Keratinocyte (primary cell): ENCODE measurements around the gene RIPK3. TPM values are rescaled to one million over a fixed set of nuclear protein-coding genes. Genes with fewer than 3 reads are reported as not detected.

Experiments
- DNase-seq: peaks from one replicate; pipeline ENCODE4 v3.0.0-alpha.2; 2011; ENCODE audit warnings: low read depth, missing footprints, low spot score
- FAIRE-seq: peaks from 2 replicates; lab custom pipeline; 2011; peaks lifted over from hg19 to GRCh38; lab: Jason Lieb, UNC
- H2AFZ ChIP-seq: 2 replicates; pipeline ENCODE4 v1.6.0; 2012; ENCODE audit warnings: low read length, control low read depth, inconsistent platforms; ENCODE audit not compliant: control insufficient read depth
- H3K27ac ChIP-seq: 2 replicates; pipeline ENCODE4 v1.5.1; 2011; ENCODE audit warnings: low read length; ENCODE audit not compliant: control insufficient read depth, insufficient read depth
- H3K27me3 ChIP-seq: 3 replicates; pipeline ENCODE4 v1.6.0; 2011; ENCODE audit warnings: low read length; ENCODE audit not compliant: control insufficient read depth, insufficient read depth; ENCODE audit errors: extremely low read depth
- H3K36me3 ChIP-seq, 2 experiments: 2 replicates in 1 of 2; 3 replicates in 1 of 2; pipeline ENCODE4 v1.5.1; 2011; ENCODE audit warnings: low read length in 2 of 2, mild to moderate bottlenecking in 1 of 2; ENCODE audit not compliant: control insufficient read depth in 2 of 2, insufficient read depth in 2 of 2; ENCODE audit errors: extremely low read depth in 1 of 2
- H3K4me1 ChIP-seq: 3 replicates; pipeline ENCODE4 v1.5.1; 2011; ENCODE audit warnings: low read length; ENCODE audit not compliant: control insufficient read depth, insufficient read depth; ENCODE audit errors: extremely low read depth
- H3K4me2 ChIP-seq: 3 replicates; pipeline ENCODE4 v1.6.0; 2011; ENCODE audit warnings: low read depth, low read length; ENCODE audit not compliant: control insufficient read depth, insufficient read depth; ENCODE audit errors: extremely low read depth
- H3K4me3 ChIP-seq, 3 experiments: fragments of 200-600 bp in 1 of 3; sonication (generic) in 1 of 3; 2 replicates in 2 of 3; 3 replicates in 1 of 3; pipeline ENCODE4 v1.5.1; 2011 to 2016; ENCODE audit warnings: low read length in 3 of 3, mild to moderate bottlenecking in 3 of 3, control low read depth in 2 of 3, inconsistent platforms in 1 of 3, low read depth in 1 of 3, mixed read lengths in 1 of 3, mixed run types in 1 of 3, moderate library complexity in 1 of 3; ENCODE audit not compliant: control insufficient read depth in 2 of 3, insufficient read depth in 2 of 3; ENCODE audit errors: extremely low read depth in 1 of 3
- H3K79me2 ChIP-seq: 2 replicates; pipeline ENCODE4 v1.6.0; 2012; ENCODE audit warnings: low read length; ENCODE audit not compliant: control insufficient read depth, insufficient read depth
- H3K9ac ChIP-seq: 3 replicates; pipeline ENCODE4 v1.6.0; 2011; ENCODE audit warnings: low read length; ENCODE audit not compliant: control insufficient read depth, insufficient read depth; ENCODE audit errors: extremely low read depth
- H3K9me1 ChIP-seq: 3 replicates; pipeline ENCODE4 v1.6.0; 2011; ENCODE audit warnings: low read length; ENCODE audit not compliant: control insufficient read depth, insufficient read depth; ENCODE audit errors: extremely low read depth
- H3K9me3 ChIP-seq: 2 replicates; pipeline ENCODE4 v1.5.1; 2012; ENCODE audit warnings: low read depth, low read length; ENCODE audit not compliant: control insufficient read depth
- H4K20me1 ChIP-seq: 3 replicates; pipeline ENCODE4 v1.6.0; 2011; ENCODE audit warnings: low read length; ENCODE audit not compliant: control insufficient read depth, insufficient read depth; ENCODE audit errors: extremely low read depth
- EZH2 ChIP-seq: IDR thresholded peaks from one replicate; pipeline ENCODE4 v1.6.1; 2012; ENCODE audit warnings: inconsistent platforms, mild to moderate bottlenecking, low read length, moderate library complexity
- dilution Hi-C: fragments of 300-500 bp; cut with MboI; formaldehyde crosslinking; loops from one replicate; pipeline ENCODE4 v1.7.0; 2020; ENCODE audit warnings: low sequenced_read_pairs; ENCODE audit not compliant: extremely low pct_ligation_motif_present
- polyA plus RNA-seq, 5 experiments: library from polyadenylated mRNA; depleted of rRNA in 3 of 5; stranded (reverse) in 3 of 5; stranded (forward) in 1 of 5; unstranded in 1 of 5; fragments of >200 nt; gene quantifications; 1 replicate in 1 of 5; 2 replicates in 3 of 5; 3 replicates in 1 of 5; pipeline versions ENCODE4 v1.2.1 to v1.2.3, GENCODE V29; 2011 to 2012; ENCODE audit warnings: missing spikeins in 2 of 5, low read depth in 1 of 5, low replicate concordance in 1 of 5
- TF ChIP-seq, protein P1 (sequence below), 3 experiments: IDR thresholded peaks in 1 of 3; conservative IDR thresholded peaks in 1 of 3; optimal IDR thresholded peaks in 1 of 3; 2 replicates in 2 of 3; 3 replicates in 1 of 3; pipeline versions ENCODE3 to v1.5.1; 2011; ENCODE audit warnings: low read length in 3 of 3, mild to moderate bottlenecking in 3 of 3, moderate library complexity in 2 of 3, control low read depth in 1 of 3, inconsistent platforms in 1 of 3; ENCODE audit not compliant: insufficient read depth in 2 of 3; ENCODE audit errors: extremely low read depth in 1 of 3

RIPK3 gene
- polyA plus RNA-seq, 1 donor (not counting 4 experiments of a cell fraction or from before 2014, with no cell fraction given): 8.0 TPM

DNA sequence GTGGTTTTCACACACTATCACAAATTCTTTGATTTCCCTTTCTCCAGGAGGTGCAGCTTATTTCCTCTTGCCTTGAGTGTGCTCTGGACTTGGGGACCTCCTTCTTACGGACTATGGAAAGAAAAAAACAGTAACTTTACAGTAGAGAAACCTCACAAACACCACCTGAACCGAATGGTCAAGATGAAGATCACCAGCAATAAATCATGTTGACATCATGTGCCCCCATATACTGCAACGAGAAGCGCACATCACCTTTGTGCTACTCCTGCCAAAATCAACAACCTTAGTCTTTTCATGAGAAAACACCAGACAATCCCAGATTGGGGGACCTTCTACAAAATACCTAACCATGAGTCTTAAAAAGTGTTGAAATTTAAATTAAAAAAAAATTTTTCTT is 45.7 kb upstream of the RIPK3 start:
- no peaks in the 10 kb centered on the region for H3K9me1 ChIP-seq
- H3K9ac ChIP-seq: no peak overlapping the region
- H3K27me3 ChIP-seq: no peaks in the 10 kb centered on the region
- no peak overlapping the region for H3K4me2 ChIP-seq
- dilution Hi-C loops: no loop called here
- FAIRE-seq (no peak), DNase-seq (no peak)
- peaks cover 11% of the 10 kb centered on the region for H3K4me1 ChIP-seq
- H4K20me1 ChIP-seq: no peaks in the 10 kb centered on the region
- no peak overlapping the region for H3K27ac ChIP-seq
- no peaks in the 10 kb centered on the region for H3K79me2 ChIP-seq
- H3K36me3 ChIP-seq: no peaks in the 10 kb centered on the region
- H3K4me3 ChIP-seq: no peak overlapping the region
- TF ChIP-seq EZH2: no peak
- TF ChIP-seq, protein P1, sequence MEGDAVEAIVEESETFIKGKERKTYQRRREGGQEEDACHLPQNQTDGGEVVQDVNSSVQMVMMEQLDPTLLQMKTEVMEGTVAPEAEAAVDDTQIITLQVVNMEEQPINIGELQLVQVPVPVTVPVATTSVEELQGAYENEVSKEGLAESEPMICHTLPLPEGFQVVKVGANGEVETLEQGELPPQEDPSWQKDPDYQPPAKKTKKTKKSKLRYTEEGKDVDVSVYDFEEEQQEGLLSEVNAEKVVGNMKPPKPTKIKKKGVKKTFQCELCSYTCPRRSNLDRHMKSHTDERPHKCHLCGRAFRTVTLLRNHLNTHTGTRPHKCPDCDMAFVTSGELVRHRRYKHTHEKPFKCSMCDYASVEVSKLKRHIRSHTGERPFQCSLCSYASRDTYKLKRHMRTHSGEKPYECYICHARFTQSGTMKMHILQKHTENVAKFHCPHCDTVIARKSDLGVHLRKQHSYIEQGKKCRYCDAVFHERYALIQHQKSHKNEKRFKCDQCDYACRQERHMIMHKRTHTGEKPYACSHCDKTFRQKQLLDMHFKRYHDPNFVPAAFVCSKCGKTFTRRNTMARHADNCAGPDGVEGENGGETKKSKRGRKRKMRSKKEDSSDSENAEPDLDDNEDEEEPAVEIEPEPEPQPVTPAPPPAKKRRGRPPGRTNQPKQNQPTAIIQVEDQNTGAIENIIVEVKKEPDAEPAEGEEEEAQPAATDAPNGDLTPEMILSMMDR (optimal IDR thresholded peaks at IDR 0.05 in 1 of 3, IDR thresholded peaks at IDR 0.05 in 1 of 3, conservative IDR thresholded peaks at IDR 0.05 in 1 of 3; ENCODE audit: extremely low read depth in 1 of 3, insufficient read depth in 2 of 3, low read length in 3 of 3): no peak
- no peak overlapping the region for H2AFZ ChIP-seq
- no peaks in the 10 kb centered on the region for H3K9me3 ChIP-seq

DNA sequence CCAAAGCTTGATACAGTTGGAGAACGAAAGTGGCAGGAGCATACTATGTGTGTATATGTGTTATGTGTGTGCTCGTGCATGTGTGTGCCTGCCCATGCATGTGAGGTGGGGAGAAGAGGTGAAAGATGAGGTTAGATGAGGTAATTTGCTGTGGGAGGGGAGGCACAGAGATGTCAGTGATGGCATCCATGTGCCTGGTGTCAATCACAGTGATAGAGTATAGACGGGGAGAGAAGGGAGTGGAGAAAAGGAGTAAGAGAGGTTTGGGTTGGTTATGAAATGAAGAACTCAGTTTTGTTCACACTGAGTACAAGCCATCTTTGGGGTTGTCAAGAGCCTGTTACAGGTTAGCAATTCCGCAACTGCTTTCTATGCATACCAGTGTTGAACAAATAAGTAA is 44.4 kb upstream of the RIPK3 start:
- Histone ChIP-seq H3K4me1 (peaks cover 11% of the 10 kb centered on the region), H3K27me3 (no peaks in the 10 kb centered on the region), H3K27ac (no peak overlapping the region), H3K9ac (no peak overlapping the region), H3K79me2 (no peaks in the 10 kb centered on the region), H3K9me3 (no peaks in the 10 kb centered on the region), H3K4me3 (no peak overlapping the region), H3K36me3 (no peaks in the 10 kb centered on the region), H3K9me1 (no peaks in the 10 kb centered on the region), H2AFZ (no peak overlapping the region), H4K20me1 (no peaks in the 10 kb centered on the region), H3K4me2 (no peak overlapping the region)
- FAIRE-seq (no peak), DNase-seq (no peak)
- no peak for TF ChIP-seq EZH2
- TF ChIP-seq, protein P1 (optimal IDR thresholded peaks at IDR 0.05 in 1 of 3, IDR thresholded peaks at IDR 0.05 in 1 of 3, conservative IDR thresholded peaks at IDR 0.05 in 1 of 3; ENCODE audit: extremely low read depth in 1 of 3, insufficient read depth in 2 of 3, low read length in 3 of 3): no peak
- dilution Hi-C loops: no loop called here
